NCI-H1092 treated with DMSO at 0.1 percent for 48 hours (cell line): ENCODE data around the gene KIF26B.
A peak's percentile ranks its signal among the peaks of the same experiment; 100 is the strongest.
"Not testable (repeated sequence)": the region's sequence is repeated elsewhere in the genome, so short reads cannot be mapped to it uniquely, and the experiment has no call there.

ENCODE experiments used
- DNase-seq: peaks from one replicate; lab custom pipeline; 2025; lab: John Stamatoyannopoulos, UW

KIF26B gene

DNA sequence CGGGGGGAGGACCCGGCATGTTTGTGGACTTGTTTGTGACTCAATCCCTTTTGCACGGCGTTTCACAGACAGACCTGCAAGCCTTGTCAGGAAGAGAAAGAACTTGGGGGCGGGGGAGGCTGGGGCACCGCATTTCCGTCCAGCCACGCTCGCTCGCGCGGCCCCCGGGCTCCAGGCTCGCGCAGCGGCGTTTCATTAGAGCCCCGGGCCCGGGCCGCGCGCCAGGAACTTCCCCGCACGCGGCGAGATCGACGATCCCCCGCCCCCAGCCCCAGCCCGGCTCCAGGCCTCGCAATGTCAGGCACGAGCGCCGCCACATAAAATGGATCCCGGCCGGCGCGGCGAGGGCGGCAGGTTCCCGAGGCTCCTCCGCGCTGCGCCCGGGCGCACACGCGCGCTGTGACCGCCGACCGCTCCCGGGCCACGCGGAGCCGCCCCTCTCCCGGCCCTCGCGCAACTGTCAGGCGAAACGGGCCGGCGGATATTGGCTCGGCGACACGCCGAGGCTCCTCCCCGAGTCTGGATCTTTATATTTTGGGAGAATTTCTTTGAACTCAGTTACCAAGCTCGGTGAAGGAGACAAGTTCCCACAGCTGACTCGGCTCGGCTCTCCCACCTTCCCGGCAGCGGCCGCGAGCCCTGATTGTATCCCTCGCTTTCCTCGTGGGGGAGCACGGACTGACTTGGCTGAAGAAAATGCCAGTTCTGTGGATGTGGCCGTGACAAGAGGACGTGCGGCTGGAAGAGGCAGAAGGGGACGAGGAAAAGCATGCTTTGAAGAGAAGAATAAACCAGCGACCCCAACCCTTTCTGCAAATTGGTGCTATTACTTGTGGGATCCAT is at the start of gene KIF26B:
KIF26B (plus strand) TSS at position 557 of the 843 bp plus-strand sequence. CDS start 440 bp downstream, outside the sequence.
- DNase-seq, result peak; percentile 75

DNA sequence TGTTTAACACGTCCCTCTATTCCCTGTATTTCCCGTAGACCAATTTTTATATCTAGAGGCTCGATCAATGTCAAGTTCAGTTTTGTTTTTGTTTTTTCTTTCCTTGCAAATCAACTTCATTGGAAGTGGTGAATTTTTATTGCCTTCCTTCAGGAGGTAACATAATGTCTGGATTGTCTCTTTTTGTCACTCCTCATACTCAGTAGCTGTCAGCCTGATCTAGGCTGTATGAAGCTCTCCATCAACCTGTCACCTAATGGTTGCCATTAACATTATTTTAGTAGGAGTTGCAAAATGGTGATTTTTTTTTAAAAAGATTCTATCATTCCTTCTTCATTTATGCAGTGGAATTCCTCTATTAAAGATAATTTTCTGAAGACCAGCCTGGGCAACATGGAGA is 49.7 kb upstream of the KIF26B start:
- DNase-seq, result no peak

DNA sequence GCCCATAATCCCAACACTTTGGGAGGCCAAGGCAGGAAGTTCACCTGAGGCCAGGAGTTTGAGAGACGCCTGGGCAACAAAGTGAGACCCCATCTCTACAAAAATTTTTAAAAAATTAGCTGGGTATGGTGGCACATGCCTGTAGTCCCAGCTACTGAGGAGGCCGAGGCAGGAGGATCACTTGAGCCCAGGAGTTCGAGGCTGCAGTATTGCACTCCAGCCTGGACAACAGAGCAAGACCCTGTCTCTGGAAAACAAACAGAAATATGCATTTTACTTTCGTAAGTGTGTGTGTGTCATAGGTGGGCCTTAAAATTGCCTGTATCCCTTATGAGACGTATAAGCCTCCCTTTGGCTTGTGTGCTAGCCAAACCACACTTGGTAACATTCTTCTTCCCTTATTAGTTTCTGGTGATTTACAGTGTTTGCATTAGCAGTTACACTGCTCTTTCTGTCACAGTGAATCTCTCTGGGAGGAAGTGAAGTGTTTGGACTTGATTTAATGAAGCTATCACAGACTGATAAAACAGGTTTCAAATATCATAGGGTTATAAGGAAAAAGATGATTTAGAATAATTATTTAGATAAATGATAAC is 48.9 kb upstream of the KIF26B start:
- DNase-seq, result no peak

DNA sequence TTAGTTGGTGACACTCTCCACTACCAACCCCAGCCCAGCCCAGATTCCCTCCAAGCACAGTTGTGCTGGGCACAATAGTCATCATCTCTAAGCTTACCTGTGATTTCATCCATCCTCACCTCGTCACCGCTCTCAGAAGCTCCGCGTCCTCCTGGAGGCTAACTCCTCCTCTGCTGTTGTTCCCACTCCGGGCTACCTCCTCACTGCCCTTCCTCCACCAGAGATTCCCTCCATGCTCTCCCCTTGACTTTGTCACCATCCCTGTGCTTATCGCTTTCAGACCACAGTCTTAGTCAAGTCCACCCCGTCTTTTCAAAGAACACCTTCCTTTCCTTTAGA is 47.0 kb upstream of the KIF26B start:
- DNase-seq, result no peak

DNA sequence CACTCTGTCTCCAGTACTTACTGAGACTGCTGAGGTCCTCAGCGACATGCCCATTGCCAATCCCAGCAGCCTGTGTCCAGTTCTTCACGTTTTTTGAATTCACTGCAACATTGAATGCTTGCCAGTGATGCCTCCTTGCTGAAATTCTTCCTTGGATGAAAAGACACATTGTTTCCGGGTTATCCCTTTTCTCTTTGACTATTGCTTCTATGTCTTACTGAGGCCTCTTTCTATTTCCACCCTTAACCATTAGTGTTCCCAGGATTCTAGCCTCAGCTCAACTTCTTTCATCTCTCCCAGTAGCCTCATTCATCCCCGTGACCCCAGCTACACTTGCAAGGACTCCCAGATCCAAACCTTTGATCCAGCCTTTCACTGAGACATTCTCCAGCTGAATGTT is 46.5 kb upstream of the KIF26B start:
- no peak for DNase-seq

DNA sequence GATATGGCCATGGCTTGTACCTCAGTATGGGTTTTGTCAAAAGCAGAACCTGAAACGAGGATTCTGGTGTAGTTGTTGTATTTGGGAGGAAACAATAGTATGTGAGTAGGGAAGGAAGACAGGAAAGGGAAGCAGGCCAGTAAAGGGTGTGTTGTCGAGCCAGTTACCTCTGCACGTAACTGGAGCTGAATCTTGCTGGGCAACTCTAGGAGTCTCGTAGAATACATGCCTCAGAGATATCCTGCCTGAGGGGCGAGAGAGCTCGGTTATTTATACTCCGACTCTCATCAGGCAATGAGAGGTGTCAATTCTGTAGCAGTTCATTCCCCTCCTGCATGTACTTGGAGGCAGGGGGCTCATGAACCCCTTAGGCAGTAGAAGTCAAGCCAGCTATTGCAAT is 45.9 kb upstream of the KIF26B start:
- DNase-seq, result no peak

DNA sequence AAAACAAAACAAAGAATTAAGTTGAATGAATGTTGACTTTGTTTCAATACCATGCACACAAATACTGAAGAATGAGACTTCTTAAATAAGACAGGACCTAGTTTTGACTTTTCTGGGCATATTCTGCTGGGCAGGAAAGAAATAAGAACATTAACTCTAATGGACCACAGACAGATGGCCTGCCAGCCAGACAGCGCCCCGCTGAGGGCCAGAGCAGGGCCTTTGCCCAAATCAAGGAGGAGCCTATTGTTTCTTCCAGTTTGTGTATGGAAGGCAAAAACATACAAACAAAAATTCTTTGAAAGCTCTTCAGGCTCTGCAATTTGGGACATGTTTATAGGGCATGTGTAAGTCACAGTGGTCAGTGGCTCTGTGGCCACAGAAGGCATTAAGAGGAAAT is 44.4 kb upstream of the KIF26B start:
- no peak for DNase-seq

DNA sequence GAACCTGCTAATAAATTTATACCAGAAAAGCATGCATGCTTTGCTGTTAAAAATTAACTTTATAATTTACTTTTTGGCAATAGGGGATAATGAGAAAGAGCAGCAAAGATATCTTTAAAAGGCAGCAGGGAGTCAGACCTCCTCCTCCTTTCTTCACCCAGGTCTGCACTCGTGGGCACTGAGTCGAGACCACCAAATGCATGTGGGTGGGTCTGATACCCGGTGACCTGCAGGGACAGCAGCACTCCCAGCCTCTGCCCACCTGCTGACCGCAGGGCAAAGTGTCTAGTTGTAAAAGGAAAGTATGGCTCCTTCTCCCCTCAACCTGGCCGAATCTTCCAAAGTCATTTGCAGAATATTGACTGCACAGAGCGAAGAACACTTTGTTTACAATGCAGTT is 43.7 kb upstream of the KIF26B start:
- no peak for DNase-seq

DNA sequence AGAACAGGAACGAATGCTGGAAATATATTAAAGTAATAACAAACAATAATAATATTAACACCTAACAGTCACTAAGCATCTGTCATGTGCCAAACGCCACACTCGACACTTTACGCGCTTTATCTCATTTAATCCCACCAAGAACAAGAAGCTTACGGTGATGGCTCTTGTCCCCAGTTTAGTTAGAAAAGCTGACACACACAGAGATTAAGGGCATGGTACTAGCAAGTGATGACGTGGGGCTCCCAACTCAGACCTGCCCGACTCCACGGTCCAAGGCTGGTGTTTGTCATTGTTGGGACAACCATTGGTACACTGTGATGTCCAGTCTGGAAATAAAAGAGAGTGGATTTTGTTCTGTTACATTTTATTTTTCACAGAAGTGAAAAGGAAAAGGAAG is 41.1 kb upstream of the KIF26B start:
- no peak for DNase-seq

DNA sequence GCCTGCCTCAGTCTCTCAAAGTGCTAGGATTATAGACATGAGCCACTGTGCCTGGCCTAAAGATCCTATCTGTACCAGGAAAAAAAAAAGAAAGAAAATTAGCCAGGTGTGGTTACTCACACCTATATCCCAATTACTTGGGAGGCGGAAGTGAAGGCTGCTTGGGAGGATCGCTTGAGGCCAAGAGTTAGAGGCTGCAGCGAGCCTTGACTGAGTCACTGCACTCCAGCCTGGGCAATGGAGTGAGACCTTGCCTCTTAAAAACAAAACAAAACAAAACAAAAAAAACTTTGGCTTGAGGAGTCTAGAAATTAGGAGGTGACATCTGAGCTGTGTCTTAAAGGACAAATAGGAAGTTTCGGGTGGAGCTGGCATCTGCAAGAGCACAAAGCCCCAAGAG is 38.7 kb upstream of the KIF26B start:
- DNase-seq, result no peak

DNA sequence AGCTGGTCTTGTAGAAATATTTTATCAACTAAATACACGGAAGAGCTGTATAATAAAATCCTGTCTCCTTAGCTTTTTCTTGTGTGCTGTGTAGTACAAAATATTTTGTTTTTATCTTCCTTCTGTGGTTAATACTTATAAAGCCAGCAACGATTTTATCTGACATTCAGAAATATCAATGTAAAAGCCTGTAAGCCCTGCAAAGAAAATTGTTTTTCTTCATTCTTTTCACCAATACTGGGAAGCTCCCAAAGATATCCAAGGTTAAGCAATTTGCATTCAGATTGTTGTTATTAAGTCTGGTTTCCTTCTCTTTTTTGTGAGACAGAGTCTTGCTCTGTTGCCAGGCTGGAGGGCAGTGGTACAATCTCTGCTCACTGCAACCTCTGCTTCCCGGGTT is 38.0 kb upstream of the KIF26B start:
- DNase-seq, result no peak

DNA sequence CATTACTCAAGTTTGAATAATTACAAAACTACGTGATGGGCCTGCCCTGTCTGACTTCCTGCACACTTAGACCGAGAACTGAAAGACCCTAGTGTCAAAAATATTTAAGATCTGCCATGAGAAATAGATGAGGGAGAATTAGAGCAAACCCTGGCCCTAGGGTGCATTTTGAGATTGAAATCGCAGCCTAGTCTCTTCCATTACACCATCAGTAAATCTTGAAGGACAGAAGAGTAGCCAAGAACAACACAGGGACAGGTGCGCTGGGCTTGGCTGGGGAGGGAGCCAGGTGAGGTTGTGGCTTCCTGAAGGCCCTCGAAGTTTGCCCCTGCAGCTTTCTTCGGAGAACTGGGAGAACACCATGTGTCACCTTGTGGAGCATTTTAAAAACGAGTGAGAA is 36.7 kb upstream of the KIF26B start:
- DNase-seq, result no peak

DNA sequence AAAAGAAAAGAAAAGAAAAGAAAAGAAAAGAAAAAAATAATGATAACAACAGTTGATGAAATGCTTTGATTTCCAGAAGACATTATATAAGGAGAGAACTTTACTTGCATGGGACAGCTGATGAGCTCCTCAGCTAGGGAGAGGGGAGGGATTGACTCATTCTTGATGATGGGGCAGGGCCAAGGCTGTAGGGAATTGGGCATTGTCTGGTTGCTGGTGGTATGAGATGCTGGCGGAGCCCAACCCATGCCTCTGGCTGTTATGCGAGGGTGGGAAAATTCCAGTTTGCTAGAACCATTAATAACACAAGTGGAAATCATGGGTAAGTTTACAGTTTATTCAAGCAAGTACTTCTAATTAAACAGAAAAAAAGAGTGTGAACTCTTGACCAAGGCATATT is 36.0 kb upstream of the KIF26B start:
- no peak for DNase-seq

DNA sequence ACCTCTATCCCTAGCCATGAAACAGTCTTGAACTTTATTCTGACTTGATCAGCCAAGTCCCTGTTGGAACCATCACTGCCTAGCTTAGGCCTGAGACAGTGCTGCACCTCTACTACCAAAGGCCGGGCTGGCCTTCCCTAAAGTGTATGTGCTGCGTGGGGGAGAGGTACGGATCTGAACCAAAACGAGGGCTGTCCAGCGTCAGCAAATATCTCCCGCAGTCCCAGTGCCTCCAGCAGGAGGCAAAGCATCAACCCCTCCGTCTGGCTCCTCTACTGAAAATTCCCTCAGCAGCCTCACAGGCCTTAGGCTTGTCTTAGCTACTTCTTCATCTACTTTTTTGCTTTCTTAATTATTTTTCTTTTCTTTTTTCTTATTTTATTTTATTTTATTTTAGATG is 33.3 kb upstream of the KIF26B start:
- DNase-seq, result no peak

DNA sequence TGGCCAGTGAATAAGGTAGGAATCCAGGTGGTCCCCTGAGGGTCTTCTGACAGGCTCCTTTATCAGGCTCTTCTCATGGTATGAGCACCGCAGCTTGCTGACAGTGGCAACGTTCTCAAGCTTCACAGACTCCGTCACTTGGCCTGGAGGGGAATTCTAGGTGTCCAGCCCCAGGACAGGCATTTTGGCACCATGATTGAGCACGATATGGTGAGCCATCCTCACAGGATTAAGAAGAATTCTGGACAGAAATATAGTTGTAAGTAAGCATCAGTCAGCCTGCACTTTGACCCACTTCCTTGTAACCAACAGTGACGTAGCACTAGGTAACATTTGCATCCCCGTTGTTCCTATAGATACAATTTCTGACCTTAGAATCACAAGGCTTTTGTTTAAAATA is 30.5 kb upstream of the KIF26B start:
- DNase-seq, result no peak

DNA sequence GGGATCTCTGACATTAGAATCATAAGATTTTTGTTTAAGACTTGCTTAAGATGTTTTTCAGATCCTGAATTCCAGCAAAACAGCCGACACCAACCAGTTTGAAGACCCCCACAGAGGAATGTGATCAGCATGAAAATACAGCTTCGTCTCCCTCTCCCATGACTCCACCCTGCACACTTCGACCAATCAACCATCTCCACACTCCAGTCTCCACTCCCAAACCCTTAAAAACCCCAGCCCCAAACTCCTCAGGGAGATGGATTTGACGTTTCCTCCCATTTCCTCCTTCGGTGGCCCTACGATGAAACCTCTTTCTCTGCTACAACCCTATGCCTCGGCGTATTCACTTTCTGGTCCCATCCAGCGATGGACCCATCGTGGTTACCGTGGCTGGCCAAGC is 30.1 kb upstream of the KIF26B start:
- no peak for DNase-seq

DNA sequence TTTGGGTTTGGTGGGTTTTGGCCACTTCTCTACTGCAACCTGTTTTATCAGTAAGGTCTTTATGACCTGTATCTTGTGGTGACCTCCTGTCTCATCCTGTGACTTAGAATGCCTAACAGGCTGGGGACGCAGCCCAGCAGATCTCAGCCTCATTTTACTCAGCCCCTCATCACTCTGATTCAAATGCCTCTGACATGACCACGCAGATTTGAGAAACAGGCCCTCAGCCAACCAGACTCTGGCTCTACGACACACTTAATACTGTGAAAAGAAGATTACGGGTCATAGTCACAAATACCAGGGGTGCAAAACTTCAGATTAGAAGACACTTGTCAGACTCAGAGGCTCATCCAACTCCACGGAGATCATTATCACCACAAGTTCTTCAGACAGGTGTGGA is 28.3 kb upstream of the KIF26B start:
- no peak for DNase-seq

DNA sequence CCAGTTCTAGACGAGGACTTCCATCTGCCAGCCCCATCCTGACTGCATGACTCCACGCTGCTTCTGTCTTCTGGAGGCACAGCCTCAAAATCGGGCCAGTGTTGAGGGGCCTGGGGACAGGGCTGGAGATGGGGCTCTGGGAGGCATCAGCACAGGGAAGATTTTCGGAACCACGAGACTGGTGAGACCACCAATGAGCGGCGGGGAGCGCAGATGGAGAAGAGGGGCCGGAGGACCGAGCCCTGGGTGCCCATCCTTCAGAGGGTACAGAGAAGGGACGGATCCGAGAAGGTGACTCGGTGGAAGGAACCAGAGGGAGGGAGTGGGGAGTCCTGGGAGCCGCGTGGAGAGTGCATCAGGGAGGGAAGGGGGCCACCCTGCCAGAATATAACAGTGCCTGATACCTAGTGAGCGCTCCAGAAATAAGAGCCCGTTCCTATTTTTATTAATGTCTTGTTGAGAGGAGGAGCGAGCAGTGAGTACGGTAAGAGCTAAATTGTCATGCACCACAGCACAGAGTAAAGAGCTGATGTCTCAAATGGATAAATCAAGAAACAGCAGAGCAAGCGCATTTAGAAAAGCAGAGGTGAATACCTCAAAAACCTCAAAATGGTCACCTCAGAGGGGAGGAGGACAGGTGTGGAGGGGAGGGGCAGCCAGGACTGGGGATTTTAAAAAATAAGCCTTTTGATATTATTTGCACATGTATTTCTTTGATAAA is 26.2 kb upstream of the KIF26B start:
- DNase-seq, result no peak

DNA sequence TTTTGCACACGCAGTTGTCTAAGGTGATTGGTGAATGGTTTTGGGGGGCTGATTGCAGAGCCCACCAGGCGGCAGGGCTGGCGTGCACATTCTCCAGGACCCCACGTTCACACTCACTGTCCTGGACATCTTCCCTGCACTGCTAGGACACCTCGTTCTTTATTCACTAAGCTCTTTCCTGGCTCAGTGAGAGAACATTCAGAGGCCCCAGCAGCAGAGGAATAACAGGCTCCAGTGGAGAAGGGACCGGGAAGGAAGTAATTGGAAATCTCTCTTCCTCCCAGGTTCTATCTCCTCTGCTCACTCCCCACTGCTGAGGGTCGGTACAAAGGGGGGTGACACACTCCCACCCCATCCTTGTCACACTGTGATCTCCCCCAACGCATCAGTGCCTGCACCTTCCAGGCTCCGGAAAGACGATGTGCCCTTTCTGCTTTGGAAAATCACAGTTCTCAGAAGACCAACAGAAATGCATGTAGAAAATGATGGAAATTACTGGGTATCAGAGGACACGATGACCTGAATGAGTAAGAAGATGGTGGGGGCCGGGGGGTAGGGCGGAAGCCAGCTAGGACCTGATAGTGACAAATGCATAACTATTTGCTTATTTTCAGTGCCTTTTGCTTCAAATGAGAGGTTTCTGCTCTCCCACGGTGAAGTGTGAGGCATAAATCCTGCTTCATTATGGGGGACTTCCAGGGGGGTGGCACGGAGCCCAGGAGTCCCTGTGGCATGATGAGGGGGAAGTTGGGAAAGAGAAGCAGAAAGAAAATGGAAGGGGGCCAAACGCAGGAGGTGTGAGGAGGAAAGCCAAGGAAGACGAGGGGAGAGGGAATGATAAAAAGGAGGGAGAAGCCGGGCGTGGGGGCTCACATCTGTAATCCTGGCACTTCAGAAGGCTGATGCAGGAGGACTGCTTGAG is 25.2 kb upstream of the KIF26B start:
- no peak for DNase-seq

DNA sequence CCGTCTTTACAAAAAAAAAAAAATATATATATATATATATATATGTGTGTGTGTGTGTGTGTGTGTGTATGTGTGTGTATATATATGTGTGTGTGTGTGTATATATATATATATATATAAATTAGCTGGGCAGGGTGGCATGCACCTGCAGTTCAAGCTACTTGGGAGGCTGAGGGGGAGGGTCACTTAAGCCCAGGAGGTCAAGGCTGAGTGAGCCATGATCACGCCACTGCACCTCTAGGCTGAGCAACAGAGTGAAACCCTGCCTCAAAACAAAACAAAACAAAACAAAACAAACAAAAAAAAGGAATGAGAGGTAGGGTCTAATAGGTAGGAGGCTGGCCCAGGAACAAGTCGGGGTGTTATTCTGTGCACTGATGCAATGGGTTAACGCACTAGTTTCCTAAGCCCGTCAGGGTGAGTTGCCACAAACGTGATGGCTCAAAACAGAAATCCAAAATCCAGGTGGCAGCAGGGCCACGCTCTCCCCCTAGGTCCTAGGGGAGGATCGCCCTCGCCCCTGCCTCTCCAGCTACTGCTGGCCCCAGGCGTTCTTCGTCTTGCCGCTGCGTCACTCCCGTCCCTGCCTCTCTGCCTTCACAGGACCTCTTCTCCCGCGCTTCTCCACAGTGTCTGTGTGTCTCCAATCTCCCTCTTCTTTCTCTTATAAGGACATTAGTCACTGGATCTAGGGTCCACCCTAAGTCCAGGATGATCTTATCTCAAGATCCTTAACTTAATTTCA is 24.3 kb upstream of the KIF26B start:
- DNase-seq, result not testable (repeated sequence)

DNA sequence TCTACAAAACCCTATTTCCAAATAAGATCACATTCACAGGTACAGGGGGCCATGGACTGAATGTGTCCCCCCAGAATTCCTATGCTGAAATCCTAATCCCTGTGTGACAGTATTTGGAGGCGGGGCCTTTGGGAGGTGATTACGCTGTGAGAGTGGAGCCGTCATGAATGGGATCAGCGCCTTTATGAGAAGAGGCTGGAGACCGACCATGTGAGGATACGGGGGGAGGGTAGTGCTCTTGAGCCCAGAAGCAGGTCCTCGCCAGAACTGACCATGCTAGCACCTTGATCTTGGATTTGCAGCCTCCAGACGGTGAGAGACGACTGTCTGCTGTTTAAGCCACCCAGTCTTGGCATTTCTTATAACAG is 23.8 kb upstream of the KIF26B start:
- DNase-seq, result no peak

DNA sequence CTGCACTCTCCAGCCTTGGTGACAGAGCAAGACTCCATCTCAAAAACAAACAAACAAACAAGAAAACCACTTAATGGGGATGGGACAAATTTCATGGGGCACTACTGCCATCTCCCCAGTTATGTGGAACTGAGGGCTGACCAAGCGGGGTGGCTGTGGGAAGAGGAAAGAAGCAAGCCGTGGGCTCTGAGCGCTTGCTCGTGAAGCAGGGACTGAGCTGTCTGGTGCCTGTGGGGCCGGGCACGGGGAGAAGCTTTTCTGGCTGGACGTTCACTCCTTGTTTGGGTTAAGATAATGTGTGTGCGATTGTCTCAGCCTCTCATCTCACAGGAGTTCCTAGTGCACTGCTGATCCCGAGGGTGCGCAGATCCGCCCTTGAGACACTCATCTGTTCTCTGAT is 22.0 kb upstream of the KIF26B start:
- no peak for DNase-seq
